IMR-90 (cell line): Measurements from ENCODE around the gene AVPR2.

ENCODE experiments used
- BHLHE40 ChIP-seq: fragments of 150-350 bp; IDR thresholded peaks from 2 replicates; pipeline ENCODE4 v1.6.1; 2016; ENCODE audit warnings: mild to moderate bottlenecking, low read depth, low read length
- CEBPB ChIP-seq: IDR thresholded peaks from 2 replicates; pipeline ENCODE4 v1.6.1; 2012; ENCODE audit warnings: low read depth, low read length, improper control_type of control experiment
- CTCF ChIP-seq: conservative IDR thresholded peaks from 2 replicates; pipeline ENCODE4 v1.5.1; 2012; ENCODE audit warnings: mild to moderate bottlenecking, low read depth, low read length, improper control_type of control experiment
- ELK1 ChIP-seq: fragments of 150-350 bp; IDR thresholded peaks from 2 replicates; pipeline ENCODE4 v1.6.1; 2016; ENCODE audit warnings: low read depth, mild to moderate bottlenecking, low read length, moderate library complexity, borderline replicate concordance
- MXI1 ChIP-seq: IDR thresholded peaks from 2 replicates; pipeline ENCODE4 v1.6.1; 2012; ENCODE audit warnings: low read depth, mild to moderate bottlenecking, low read length, moderate library complexity, borderline replicate concordance
- NFE2L2 ChIP-seq: fragments of 150-350 bp; IDR thresholded peaks from 2 replicates; pipeline ENCODE4 v1.6.1; 2016; ENCODE audit warnings: low read depth, mild to moderate bottlenecking, low read length
- POLR2A ChIP-seq: IDR thresholded peaks from 2 replicates; pipeline ENCODE4 v1.6.1; 2012; ENCODE audit warnings: mild to moderate bottlenecking, low read depth, low read length
- RAD21 ChIP-seq: IDR thresholded peaks from 2 replicates; pipeline ENCODE4 v1.6.1; 2012; ENCODE audit warnings: low read length, improper control_type of control experiment
- RFX5 ChIP-seq: IDR thresholded peaks from 2 replicates; pipeline ENCODE4 v1.8.0; 2012; ENCODE audit warnings: low read depth, mild to moderate bottlenecking, low read length, moderate library complexity
- SMC3 ChIP-seq: fragments of 150-350 bp; IDR thresholded peaks from 2 replicates; pipeline ENCODE4 v1.6.1; 2016; ENCODE audit warnings: low read depth, mild to moderate bottlenecking, antibody characterized with exemption, low read length, moderate library complexity
- TF ChIP-seq, protein P1 (sequence below): fragments of 150-350 bp; IDR thresholded peaks from 2 replicates; pipeline ENCODE4 v1.6.1; 2017; ENCODE audit warnings: mild to moderate bottlenecking, antibody characterized with exemption, low read length, low read depth

DNA sequence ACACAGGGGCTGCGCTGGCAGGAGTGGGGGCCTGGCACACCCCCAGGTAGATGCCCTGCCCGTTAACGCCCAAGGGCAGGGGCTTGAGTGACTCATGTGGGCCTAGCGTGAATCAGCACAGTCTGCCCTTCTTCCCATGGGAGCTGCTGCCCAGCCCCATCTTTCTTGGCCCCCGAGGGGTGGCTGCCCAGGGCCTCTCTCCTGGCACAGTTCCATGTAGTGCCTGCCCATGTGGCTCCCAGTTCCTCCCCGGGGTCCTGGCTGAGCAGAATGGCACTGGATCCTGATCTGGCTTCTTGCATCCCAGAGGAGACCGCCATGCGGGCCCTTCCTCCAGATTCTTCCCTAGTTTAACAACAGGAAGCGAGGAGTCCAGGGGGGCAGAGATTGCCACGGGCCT lies 2.1 kb upstream of the AVPR2 start:
- no peak for TF ChIP-seq RAD21
- no peak for TF ChIP-seq CEBPB
- TF ChIP-seq CTCF: no peak
- TF ChIP-seq ELK1: no peak
- no peak for TF ChIP-seq BHLHE40
- no peak for TF ChIP-seq SMC3
- no peak for TF ChIP-seq POLR2A
- no peak for TF ChIP-seq RFX5
- no peak for TF ChIP-seq NFE2L2
- TF ChIP-seq, protein P1, sequence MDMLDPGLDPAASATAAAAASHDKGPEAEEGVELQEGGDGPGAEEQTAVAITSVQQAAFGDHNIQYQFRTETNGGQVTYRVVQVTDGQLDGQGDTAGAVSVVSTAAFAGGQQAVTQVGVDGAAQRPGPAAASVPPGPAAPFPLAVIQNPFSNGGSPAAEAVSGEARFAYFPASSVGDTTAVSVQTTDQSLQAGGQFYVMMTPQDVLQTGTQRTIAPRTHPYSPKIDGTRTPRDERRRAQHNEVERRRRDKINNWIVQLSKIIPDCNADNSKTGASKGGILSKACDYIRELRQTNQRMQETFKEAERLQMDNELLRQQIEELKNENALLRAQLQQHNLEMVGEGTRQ: no peak
- TF ChIP-seq MXI1: no peak
